Body of pancreas (tissue), 4 donors: Measurements from ENCODE around the gene ATP2C2. TPM values are rescaled to one million over a fixed set of nuclear protein-coding genes. Genes with fewer than 3 reads are reported as not detected.

ENCODE experiments used
- ATAC-seq: fragments of 150-250 bp; one replicate; pipeline ENCODE4 v1.9.1; 2016
- DNase-seq, 4 donors: peaks; one replicate each; pipeline ENCODE4 v3.0.0-alpha.2; 2019
- H3K27ac ChIP-seq, 4 donors: fragments of 200-600 bp; sonication (generic); 1 replicate in 3 of 4; 2 replicates in 1 of 4; pipeline versions ENCODE4 v1.5.1 to v1.6.1; 2016 to 2019; ENCODE audit warnings: mild to moderate bottlenecking in 1 of 4, mixed read lengths in 1 of 4, moderate library complexity in 1 of 4
- H3K27me3 ChIP-seq, 2 donors: fragments of 200-600 bp; sonication (generic); one replicate each; pipeline ENCODE4 v1.6.0; 2016; ENCODE audit warnings: mild to moderate bottlenecking in 1 of 2
- H3K36me3 ChIP-seq, 2 donors: fragments of 200-600 bp; sonication (generic); replicated peaks in 1 of 2; 2 replicates each; pipeline ENCODE4 v1.5.1; 2016; ENCODE audit warnings: low read depth in 2 of 2; ENCODE audit not compliant: insufficient read depth in 1 of 2
- H3K4me1 ChIP-seq: fragments of 200-600 bp; sonication (generic); one replicate; pipeline ENCODE4 v1.6.0; 2016
- H3K4me3 ChIP-seq, 2 donors: fragments of 200-600 bp; sonication (generic); 1 replicate in 1 of 2; 2 replicates in 1 of 2; pipeline ENCODE4 v1.5.1; 2016 to 2019
- H3K9me3 ChIP-seq, 3 donors: fragments of 200-600 bp; sonication (generic); 1 replicate in 2 of 3; 2 replicates in 1 of 3; pipeline ENCODE4 v1.5.1; 2016
- CTCF ChIP-seq, 7 experiments: fragments of 450-650 bp in 4 of 7; fragments of 200-600 bp in 3 of 7; sonication (generic) in 3 of 7; IDR thresholded peaks; one replicate each; pipeline ENCODE4 v1.5.1; 2016 to 2019; ENCODE audit warnings: antibody characterized with exemption in 7 of 7
- POLR2A ChIP-seq, 3 donors: fragments of 450-650 bp; IDR thresholded peaks; one replicate each; pipeline ENCODE4 v1.6.1; 2016; ENCODE audit warnings: antibody characterized with exemption in 3 of 3, mild to moderate bottlenecking in 2 of 3
- WGBS, 2 donors: methylation state at CpG; one replicate each; pipeline ENCODE4 v1.1.5; 2017; 5-methylcytosine and 5-hydroxymethylcytosine counted together
- intact Hi-C: fragments of 100-400 bp; cut with DNase I; formaldehyde crosslinking; loops from one replicate; pipeline ENCODE4 v1.15.1; 2023
- total RNA-seq, 2 donors: library from RNA; depleted of rRNA; stranded (reverse); fragments of >200 nt; gene quantifications; one replicate each; pipeline ENCODE4 v1.1.0, GENCODE V29; 2016

ATP2C2 gene
- total RNA-seq, 2 donors from 2014 or later = 2.1 to 18.1 TPM

DNA sequence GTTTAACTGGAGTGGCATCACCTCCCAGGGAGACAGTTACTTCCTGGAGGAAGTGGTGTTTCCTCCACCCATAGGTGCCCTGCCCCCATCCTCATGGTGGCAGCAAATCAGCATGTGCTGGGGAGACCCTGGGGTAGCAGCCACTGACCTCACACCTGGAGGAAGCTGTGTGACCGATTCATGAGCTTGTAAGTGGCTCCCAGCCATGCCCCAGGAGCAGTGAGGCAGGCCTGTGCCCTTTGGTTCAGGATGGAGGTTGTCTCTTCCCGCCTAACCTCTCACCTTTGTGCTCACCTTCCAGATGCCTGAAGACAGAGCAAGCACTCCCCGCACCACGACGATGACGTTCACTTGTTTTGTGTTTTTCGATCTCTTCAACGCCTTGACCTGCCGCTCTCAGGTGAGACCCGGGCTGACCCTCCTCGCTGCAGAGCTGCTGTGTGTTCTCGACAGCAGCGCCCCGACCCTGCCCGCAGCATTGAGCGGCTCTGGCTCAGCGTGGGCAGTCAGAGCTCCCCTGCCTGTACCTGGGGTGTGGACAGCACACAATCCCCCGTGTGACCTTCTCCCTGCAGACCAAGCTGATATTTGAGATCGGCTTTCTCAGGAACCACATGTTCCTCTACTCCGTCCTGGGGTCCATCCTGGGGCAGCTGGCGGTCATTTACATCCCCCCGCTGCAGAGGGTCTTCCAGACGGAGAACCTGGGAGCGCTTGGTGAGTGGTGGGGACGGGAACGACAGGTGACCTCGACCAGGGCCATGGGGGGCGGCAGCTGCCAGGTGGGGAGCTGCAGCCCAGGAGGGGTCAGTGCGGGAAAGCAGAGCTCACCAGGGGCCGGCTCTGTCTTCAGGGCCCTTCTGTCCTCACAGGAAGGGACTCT, 93.3 kb downstream of the ATP2C2 start:
- H3K27me3 ChIP-seq = no peaks in the 10 kb centered on the region
- 89 to 92% methylated on average over 29 to 30 of the region's 30 CpGs for WGBS, 2 donors
- peak; percentile 30 for ATAC-seq

GRCh38 chr16:84462296-84463210, 94.2 kb downstream of the ATP2C2 start:
- H3K4me1 ChIP-seq = no peaks in the 10 kb centered on the region
- TF ChIP-seq POLR2A (IDR thresholded peaks at IDR 0.05) = no peak
- TF ChIP-seq CTCF (IDR thresholded peaks at IDR 0.05) = no peak
- ATAC-seq = no peak
- DNase-seq = no peak
- H3K9me3 ChIP-seq = peaks cover 0 to 5% (median 0%) of the 10 kb centered on the region in 3 donors
- intact Hi-C loops = no loop called here
- H3K27ac ChIP-seq = no peak overlapping the region
- no peaks in the 10 kb centered on the region for H3K27me3 ChIP-seq
- WGBS, 2 donors = 84 to 92% methylated on average over 14 to 21 of the region's 24 CpGs
- no peaks in the 10 kb centered on the region for H3K36me3 ChIP-seq
- no peak overlapping the region for H3K4me3 ChIP-seq

More for the DNA sequence above, 93.3 kb downstream of the ATP2C2 start:
- TF ChIP-seq CTCF (IDR thresholded peaks at IDR 0.05) (no peak), POLR2A (IDR thresholded peaks at IDR 0.05) (no peak)
- Histone ChIP-seq H3K9me3 (no peaks in the 10 kb centered on the region), H3K4me1 (no peaks in the 10 kb centered on the region), H3K4me3 (no peak overlapping the region), H3K27ac (no peak overlapping the region), H3K36me3 (no peaks in the 10 kb centered on the region)
- intact Hi-C loops = no loop called here
- DNase-seq = no peak

GRCh38 chr16:84463221-84463620, 94.9 kb downstream of the ATP2C2 start:
- WGBS, 2 donors = 83 to 86% methylated on average over 5 to 6 of the region's 7 CpGs
- H3K4me3 ChIP-seq = no peak overlapping the region
- no peak for TF ChIP-seq CTCF (IDR thresholded peaks at IDR 0.05)
- TF ChIP-seq POLR2A (IDR thresholded peaks at IDR 0.05) = no peak
- peaks cover 0 to 5% (median 0%) of the 10 kb centered on the region in 3 donors for H3K9me3 ChIP-seq
- intact Hi-C loops = no loop called here
- no peak overlapping the region for H3K27ac ChIP-seq
- no peaks in the 10 kb centered on the region for H3K4me1 ChIP-seq
- no peaks in the 10 kb centered on the region for H3K27me3 ChIP-seq
- ATAC-seq = no peak
- no peaks in the 10 kb centered on the region for H3K36me3 ChIP-seq
- peak in 1 of 4 donors; percentile 1 for DNase-seq

DNA sequence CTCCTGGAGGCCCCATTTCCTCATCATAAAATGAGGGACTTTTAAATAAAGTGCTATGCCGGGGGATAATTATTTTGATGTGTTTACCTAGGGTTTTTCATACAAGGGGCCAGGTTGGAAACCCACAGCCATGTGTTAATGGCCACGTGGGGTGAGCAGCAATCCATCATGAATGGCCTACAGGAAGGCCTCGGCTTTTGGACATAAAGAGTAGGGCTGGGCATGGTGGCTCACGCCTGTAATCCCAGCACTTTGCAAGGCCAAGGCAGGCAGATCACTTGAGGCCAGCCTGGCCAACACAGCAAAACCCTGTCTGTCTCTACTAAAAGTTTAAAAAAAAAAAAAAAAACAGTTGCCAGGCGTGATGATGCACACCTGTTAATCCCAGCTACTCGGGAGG, 95.8 kb downstream of the ATP2C2 start:
- no peak for ATAC-seq
- Histone ChIP-seq H3K4me3 (no peak overlapping the region), H3K27me3 (no peaks in the 10 kb centered on the region)

More for the DNA sequence above, 95.8 kb downstream of the ATP2C2 start:
- Histone ChIP-seq H3K27ac (no peak overlapping the region), H3K4me1 (no peaks in the 10 kb centered on the region), H3K9me3 (peaks cover 0 to 5% (median 0%) of the 10 kb centered on the region in 3 donors), H3K36me3 (no peaks in the 10 kb centered on the region)
- DNase-seq = peak in 1 of 4 donors; percentile 2
- no peak for TF ChIP-seq CTCF (IDR thresholded peaks at IDR 0.05)
- TF ChIP-seq POLR2A (IDR thresholded peaks at IDR 0.05) = no peak
- intact Hi-C loops = no loop called here
- WGBS, 2 donors = 78 to 79% methylated on average over 6 of the region's 6 CpGs
